HG03521 (cell line): ENCODE results near the gene COMTD1.
A peak's percentile ranks its signal among the peaks of the same experiment; 100 is the strongest.
"Not testable (repeated sequence)": the region's sequence is repeated elsewhere in the genome, so short reads cannot be mapped to it uniquely, and the experiment has no call there.

ENCODE experiments used
- ATAC-seq: cut with Tn5 transposase; IDR thresholded peaks from one replicate; pipeline ENCODE4 v1.9.1; 2021; ENCODE audit warnings: mild to moderate bottlenecking, moderate library complexity; ENCODE audit not compliant: unreplicated experiment

Gene COMTD1

GRCh38 chr10:75197066-75197465 is 38.7 kb downstream of the COMTD1 start:
- no peak for ATAC-seq

- no peak for ATAC-seq
Observed at GRCh38 chr10:75195035-75195763, 40.6 kb downstream of the COMTD1 start.

GRCh38 chr10:75194625-75195024 is 41.1 kb downstream of the COMTD1 start:
- ATAC-seq = not testable (repeated sequence)

GRCh38 chr10:75191821-75192568 is 43.8 kb downstream of the COMTD1 start:
- no peak for ATAC-seq

GRCh38 chr10:75189266-75190096 is 46.3 kb downstream of the COMTD1 start:
- no peak for ATAC-seq

- not testable (repeated sequence) for ATAC-seq
Observed at GRCh38 chr10:75188522-75188921, 47.2 kb downstream of the COMTD1 start.

- ATAC-seq = peak; percentile 46
Observed at GRCh38 chr10:75187961-75188426, 47.8 kb downstream of the COMTD1 start.

GRCh38 chr10:75186310-75186709 is 49.4 kb downstream of the COMTD1 start:
- no peak for ATAC-seq
